ENCODE measurements around the gene DACH1. TPM values are rescaled to one million over a fixed set of nuclear protein-coding genes. Genes with fewer than 3 reads are reported as not detected.

DACH1 gene
- total RNA-seq, 1 donor from 2014 or later: 39.5 TPM

DNA sequence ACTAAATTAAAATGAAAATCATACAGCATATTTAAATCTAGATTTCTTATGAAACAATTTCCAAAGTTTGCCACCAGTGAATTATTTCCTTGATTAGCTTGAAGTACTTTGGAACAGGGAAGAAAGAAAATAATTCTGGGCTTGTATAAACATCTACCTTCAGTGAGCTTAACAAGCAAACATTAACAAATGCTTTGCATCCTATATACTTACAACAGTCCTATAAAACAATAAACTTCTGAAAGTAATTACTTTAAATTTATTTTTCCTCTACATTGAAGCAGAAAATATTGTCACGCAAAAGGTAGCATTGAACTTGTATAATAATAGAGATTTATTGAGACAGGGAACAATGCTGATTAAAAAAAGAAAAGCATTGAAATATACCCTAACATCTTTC, 164.8 kb downstream of the DACH1 start:
- TF ChIP-seq CTCF (conservative IDR thresholded peaks at IDR 0.05): no peak
- no peaks in the 10 kb centered on the region for H3K9me3 Mint-ChIP-seq
- H3K36me3 Mint-ChIP-seq: peaks cover 6% of the 10 kb centered on the region
- H3K4me3 Mint-ChIP-seq: no peak overlapping the region
- no peak overlapping the region for H3K27ac Mint-ChIP-seq
- no peaks in the 10 kb centered on the region for H3K27me3 Mint-ChIP-seq
- peaks cover 13% of the 10 kb centered on the region for H3K4me1 Mint-ChIP-seq (ENCODE audit: unreplicated experiment)
- DNase-seq (ENCODE audit: extremely low spot score, unreplicated experiment): no peak

DNA sequence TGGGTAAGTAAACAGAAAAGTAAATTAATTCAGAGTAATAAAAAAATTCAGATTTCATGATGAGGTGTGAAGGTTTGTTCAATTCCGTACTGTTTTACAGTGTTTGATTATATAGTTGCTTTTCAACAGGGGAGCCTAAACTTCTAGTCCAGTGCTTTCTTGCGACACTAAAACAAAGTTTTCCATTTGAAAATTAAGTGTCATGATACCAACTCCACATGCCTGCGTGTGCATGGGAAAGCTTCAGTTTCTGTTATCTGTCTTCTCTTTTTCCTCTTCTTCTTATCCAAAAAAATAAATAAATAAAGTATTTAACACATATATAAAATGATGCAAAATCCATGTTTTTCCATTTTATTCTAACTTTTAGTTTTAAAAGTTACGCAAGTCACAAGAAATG, 165.3 kb downstream of the DACH1 start:
- H3K4me1 Mint-ChIP-seq (ENCODE audit: unreplicated experiment): peaks cover 11% of the 10 kb centered on the region
- no peak for TF ChIP-seq CTCF (conservative IDR thresholded peaks at IDR 0.05)
- H3K4me3 Mint-ChIP-seq: no peak overlapping the region
- H3K27me3 Mint-ChIP-seq: no peaks in the 10 kb centered on the region
- DNase-seq (ENCODE audit: extremely low spot score, unreplicated experiment): no peak
- no peak overlapping the region for H3K27ac Mint-ChIP-seq
- peaks cover 4% of the 10 kb centered on the region for H3K36me3 Mint-ChIP-seq
- no peaks in the 10 kb centered on the region for H3K9me3 Mint-ChIP-seq

- peaks cover 4% of the 10 kb centered on the region for H3K36me3 Mint-ChIP-seq
- peaks cover 11% of the 10 kb centered on the region for H3K4me1 Mint-ChIP-seq (ENCODE audit: unreplicated experiment)
- H3K27ac Mint-ChIP-seq: no peak overlapping the region
- no peak overlapping the region for H3K4me3 Mint-ChIP-seq
- no peaks in the 10 kb centered on the region for H3K27me3 Mint-ChIP-seq
- no peak for TF ChIP-seq CTCF (conservative IDR thresholded peaks at IDR 0.05)
- no peaks in the 10 kb centered on the region for H3K9me3 Mint-ChIP-seq
- DNase-seq (ENCODE audit: extremely low spot score, unreplicated experiment): no peak
These were observed 167.7 kb downstream of the DACH1 start for GRCh38 chr13:71699342-71699741.

DNA sequence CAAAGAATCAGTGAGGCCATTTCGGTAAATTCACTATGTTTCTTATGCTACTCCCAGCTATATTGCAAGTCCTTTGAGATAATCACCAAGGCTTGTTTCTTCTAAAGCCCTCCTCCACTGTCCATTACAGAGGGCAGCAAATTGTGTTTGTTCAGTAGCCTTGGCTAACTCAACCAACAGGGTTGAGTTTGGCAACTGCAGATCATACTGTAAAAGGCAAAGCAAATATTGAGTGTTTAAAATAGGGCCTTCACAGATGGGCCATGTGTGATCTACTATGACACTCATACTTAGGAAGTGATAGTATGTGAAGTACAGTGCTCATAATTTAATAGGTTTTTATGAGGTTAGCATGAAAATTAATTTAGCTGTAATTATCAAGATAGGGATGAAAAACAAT, 171.3 kb downstream of the DACH1 start:
- Mint-ChIP-seq H3K27ac (no peak overlapping the region), H3K4me3 (no peak overlapping the region), H3K4me1 (ENCODE audit: unreplicated experiment) (no peaks in the 10 kb centered on the region), H3K36me3 (no peaks in the 10 kb centered on the region), H3K27me3 (no peaks in the 10 kb centered on the region), H3K9me3 (no peaks in the 10 kb centered on the region)
- TF ChIP-seq CTCF (conservative IDR thresholded peaks at IDR 0.05): no peak
- DNase-seq (ENCODE audit: extremely low spot score, unreplicated experiment): no peak

DNA sequence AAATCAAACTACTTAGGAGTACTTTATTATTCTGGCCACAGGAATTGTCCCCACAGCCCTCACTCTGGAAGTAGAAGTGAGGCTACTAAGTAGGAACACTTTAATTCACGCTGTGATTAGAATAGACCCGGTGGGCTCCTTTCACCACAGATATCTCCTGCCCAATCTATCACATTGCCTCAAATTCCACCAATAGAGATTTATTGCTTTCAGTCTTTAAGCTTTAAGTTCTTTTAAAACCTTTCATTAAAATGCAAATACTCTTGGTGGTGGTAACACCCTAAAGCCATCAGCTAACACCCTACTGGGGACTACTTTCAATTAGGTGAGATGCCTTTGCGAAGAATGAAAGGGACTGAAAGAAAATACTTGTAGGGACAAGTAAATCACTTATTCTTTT, 181.9 kb downstream of the DACH1 start:
- no peak for DNase-seq (ENCODE audit: extremely low spot score, unreplicated experiment)
- no peak overlapping the region for H3K27ac Mint-ChIP-seq
- no peak for TF ChIP-seq CTCF (conservative IDR thresholded peaks at IDR 0.05)

More for the DNA sequence above, 181.9 kb downstream of the DACH1 start:
- Mint-ChIP-seq H3K4me1 (ENCODE audit: unreplicated experiment) (peaks cover 16% of the 10 kb centered on the region), H3K9me3 (no peaks in the 10 kb centered on the region), H3K4me3 (no peak overlapping the region), H3K27me3 (no peaks in the 10 kb centered on the region), H3K36me3 (peaks cover 3% of the 10 kb centered on the region)

Data from type B pancreatic cell (in vitro differentiated cells).